Gastroesophageal sphincter (tissue), 4 donors: ENCODE results near the gene SELENBP1. TPM values are rescaled to one million over a fixed set of nuclear protein-coding genes. Genes with fewer than 3 reads are reported as not detected.

Source experiments
- ATAC-seq: fragments of 150-250 bp; one replicate; pipeline ENCODE4 v1.9.1; 2016; ENCODE audit warnings: mild to moderate bottlenecking, moderate library complexity
- H3K27ac ChIP-seq, 4 donors: fragments of 200-600 bp; sonication (generic) in 3 of 4; 1 replicate in 3 of 4; 2 replicates in 1 of 4; pipeline ENCODE4 v1.5.1; 2016 to 2019
- H3K27me3 ChIP-seq: fragments of 200-600 bp; sonication (generic); one replicate; pipeline ENCODE4 v1.5.1; 2019
- H3K36me3 ChIP-seq, 2 donors: fragments of 200-600 bp; sonication (generic); one replicate each; pipeline ENCODE4 v1.5.1; 2019; ENCODE audit warnings: control low read depth in 1 of 2
- H3K4me1 ChIP-seq, 3 donors: fragments of 200-600 bp; sonication (generic); 1 replicate in 2 of 3; 2 replicates in 1 of 3; pipeline ENCODE4 v1.5.1; 2016 to 2019; ENCODE audit warnings: control low read depth in 2 of 3
- H3K4me3 ChIP-seq, 2 donors: fragments of 200-600 bp; sonication (generic); one replicate each; pipeline ENCODE4 v1.5.1; 2019; ENCODE audit warnings: mild to moderate bottlenecking in 1 of 2, moderate library complexity in 1 of 2
- H3K9me3 ChIP-seq, 3 donors: fragments of 200-600 bp; sonication (generic); one replicate each; pipeline ENCODE4 v1.5.1; 2017 to 2019; ENCODE audit warnings: control low read depth in 2 of 3
- EP300 ChIP-seq: sonication (generic); formaldehyde crosslinking; IDR thresholded peaks from one replicate; pipeline ENCODE4 v1.6.1; 2017; ENCODE audit warnings: antibody characterized with exemption, mild to moderate bottlenecking
- POLR2A ChIP-seq, 2 donors: fragments of 450-650 bp; IDR thresholded peaks; one replicate each; pipeline ENCODE4 v1.6.1; 2017; ENCODE audit warnings: antibody characterized with exemption in 2 of 2, mild to moderate bottlenecking in 2 of 2, moderate library complexity in 1 of 2
- POLR2AphosphoS5 ChIP-seq: sonication (generic); formaldehyde crosslinking; IDR thresholded peaks from one replicate; pipeline ENCODE4 v1.6.1; 2017; ENCODE audit warnings: antibody characterized with exemption
- WGBS, 2 donors: methylation state at CpG; one replicate each; pipeline ENCODE4 v1.1.5; 2018; ENCODE audit warnings: low coverage in 1 of 2; 5-methylcytosine and 5-hydroxymethylcytosine counted together
- total RNA-seq, 4 donors: library from RNA; depleted of rRNA; stranded (reverse); fragments of >200 nt; gene quantifications; one replicate each; pipeline ENCODE4 v1.1.0, GENCODE V29; 2016
- TF ChIP-seq, protein P1 (sequence below), 4 experiments: fragments of 200-600 bp in 2 of 4; fragments of 450-650 bp in 2 of 4; sonication (generic) in 1 of 4; IDR thresholded peaks; one replicate each; pipeline ENCODE4 v1.5.1; 2017 to 2019; ENCODE audit warnings: antibody characterized with exemption in 4 of 4, mild to moderate bottlenecking in 2 of 4, moderate library complexity in 2 of 4

The SELENBP1 gene
- total RNA-seq, 4 donors from 2014 or later = 52.8 to 251 (median 109) TPM

- no peak for TF ChIP-seq POLR2A (IDR thresholded peaks at IDR 0.05)
- TF ChIP-seq, protein P1, sequence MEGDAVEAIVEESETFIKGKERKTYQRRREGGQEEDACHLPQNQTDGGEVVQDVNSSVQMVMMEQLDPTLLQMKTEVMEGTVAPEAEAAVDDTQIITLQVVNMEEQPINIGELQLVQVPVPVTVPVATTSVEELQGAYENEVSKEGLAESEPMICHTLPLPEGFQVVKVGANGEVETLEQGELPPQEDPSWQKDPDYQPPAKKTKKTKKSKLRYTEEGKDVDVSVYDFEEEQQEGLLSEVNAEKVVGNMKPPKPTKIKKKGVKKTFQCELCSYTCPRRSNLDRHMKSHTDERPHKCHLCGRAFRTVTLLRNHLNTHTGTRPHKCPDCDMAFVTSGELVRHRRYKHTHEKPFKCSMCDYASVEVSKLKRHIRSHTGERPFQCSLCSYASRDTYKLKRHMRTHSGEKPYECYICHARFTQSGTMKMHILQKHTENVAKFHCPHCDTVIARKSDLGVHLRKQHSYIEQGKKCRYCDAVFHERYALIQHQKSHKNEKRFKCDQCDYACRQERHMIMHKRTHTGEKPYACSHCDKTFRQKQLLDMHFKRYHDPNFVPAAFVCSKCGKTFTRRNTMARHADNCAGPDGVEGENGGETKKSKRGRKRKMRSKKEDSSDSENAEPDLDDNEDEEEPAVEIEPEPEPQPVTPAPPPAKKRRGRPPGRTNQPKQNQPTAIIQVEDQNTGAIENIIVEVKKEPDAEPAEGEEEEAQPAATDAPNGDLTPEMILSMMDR (IDR thresholded peaks at IDR 0.05) = no peak
- TF ChIP-seq EP300 = no peak
- no peak for TF ChIP-seq POLR2AphosphoS5
Observed at GRCh38 chr1:151347523-151348246, 24.8 kb downstream of the SELENBP1 start.

DNA sequence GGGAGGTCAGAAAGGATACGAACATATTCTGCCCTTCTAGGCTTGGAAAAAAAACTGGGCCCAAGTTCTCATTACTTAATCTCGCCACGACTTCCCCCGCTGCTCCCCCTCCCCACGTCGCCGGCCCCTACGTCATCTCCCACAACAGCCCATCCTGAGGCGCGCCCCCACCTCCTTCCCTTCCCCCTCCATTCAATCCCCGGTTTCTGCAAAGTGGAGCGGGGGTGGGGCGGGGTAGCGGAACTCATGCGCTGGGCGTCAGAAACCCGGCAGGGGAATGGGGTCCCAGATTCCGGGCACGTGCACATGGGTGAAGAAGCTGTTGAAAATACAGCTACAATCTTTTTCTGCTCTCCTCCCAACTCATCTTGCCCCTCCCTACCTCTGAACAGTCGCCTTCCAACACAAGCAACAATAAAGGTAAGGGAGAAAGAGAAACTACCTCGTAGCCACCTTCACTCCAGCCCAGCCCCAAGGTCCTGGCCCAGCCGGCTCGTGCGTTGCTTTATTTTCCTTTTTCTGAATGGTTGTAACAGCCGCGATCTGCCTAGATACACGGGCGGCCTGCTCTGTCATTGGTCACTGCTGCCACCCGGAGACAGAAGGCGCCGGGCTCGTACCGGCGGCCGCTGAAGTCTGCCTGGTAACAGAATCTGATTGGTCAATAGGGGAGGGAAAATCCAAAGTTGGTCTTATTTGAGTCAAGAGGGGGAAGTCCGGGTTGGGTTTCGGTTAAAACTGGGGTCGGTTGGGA is 25.6 kb downstream of the SELENBP1 start, which contains the start of gene RFX5:
TSS of gene RFX5 (minus strand) at position 484 of the 754 bp plus-strand sequence. CDS start 932 bp downstream, outside the sequence.
- H3K27me3 ChIP-seq = no peaks in the 10 kb centered on the region
- H3K27ac ChIP-seq = peak within 1 kb of the TSS; percentile 83 to 93 (median 89)
- TF ChIP-seq, protein P1 (IDR thresholded peaks at IDR 0.05) = peak in 1 of 4 experiments; percentile 3
- TF ChIP-seq EP300 (no peak), POLR2A (IDR thresholded peaks at IDR 0.05) (peak; percentile 40), POLR2AphosphoS5 (peak; percentile 61)
- H3K36me3 ChIP-seq = peaks cover 0 to 36% of the 10 kb centered on the region in 2 donors
- H3K4me3 ChIP-seq = peak within 1 kb of the TSS; percentile 59 to 69
- peaks cover 8 to 31% (median 11%) of the 10 kb centered on the region in 3 donors for H3K4me1 ChIP-seq
- peak; percentile 99 for ATAC-seq
- H3K9me3 ChIP-seq = no peaks in the 10 kb centered on the region
- WGBS, 2 donors = 0% methylated on average over 2 to 29 of the region's 38 CpGs

More at GRCh38 chr1:151347523-151348246, 24.8 kb downstream of the SELENBP1 start:
- no peaks in the 10 kb centered on the region for H3K9me3 ChIP-seq
- peak overlapping the region; percentile 59 to 69 for H3K4me3 ChIP-seq
- peaks cover 8 to 31% (median 11%) of the 10 kb centered on the region in 3 donors for H3K4me1 ChIP-seq
- ATAC-seq = no peak
- H3K27ac ChIP-seq = peak overlapping the region; percentile 62 to 93 (median 89)
- H3K27me3 ChIP-seq = no peaks in the 10 kb centered on the region
- WGBS, 2 donors = 25 to 44% methylated on average over 8 to 12 of the region's 12 CpGs
- peaks cover 0 to 29% of the 10 kb centered on the region in 2 donors for H3K36me3 ChIP-seq

DNA sequence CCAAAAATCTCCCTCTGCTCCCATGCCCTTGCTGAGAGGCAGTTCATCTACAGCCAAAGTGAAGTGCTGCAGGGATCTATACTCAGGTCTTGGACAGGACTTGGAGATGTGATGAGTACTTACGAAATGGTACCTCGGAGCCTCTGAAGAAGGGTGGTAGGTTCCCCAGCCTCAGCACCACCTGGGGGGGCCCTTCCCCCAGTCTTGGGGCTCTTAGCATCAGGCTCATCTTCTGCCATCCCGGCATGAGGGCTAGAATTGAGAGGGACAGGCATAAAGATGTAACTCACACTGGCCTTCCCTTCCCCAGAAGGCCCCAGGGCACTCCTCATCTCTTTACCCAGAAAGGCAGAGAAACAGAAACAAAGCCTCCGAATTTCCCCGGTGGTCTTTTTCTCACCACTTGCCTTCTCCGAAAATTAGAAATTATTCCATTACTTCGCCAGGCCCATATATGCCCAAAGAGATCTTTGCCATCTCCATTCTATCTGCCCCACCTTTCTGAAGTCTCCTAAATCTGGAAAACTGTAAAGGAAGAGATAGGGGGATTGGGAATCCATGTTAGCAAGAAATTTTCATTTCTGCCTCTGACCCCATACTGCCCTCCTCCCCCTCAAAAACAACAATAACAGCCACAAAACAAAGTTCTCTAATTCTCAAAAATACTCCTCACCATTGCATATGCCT is 26.3 kb downstream of the SELENBP1 start:
- ATAC-seq = no peak
- TF ChIP-seq, protein P1 (IDR thresholded peaks at IDR 0.05) = no peak
- no peak for TF ChIP-seq POLR2A (IDR thresholded peaks at IDR 0.05)
- no peak for TF ChIP-seq EP300
- TF ChIP-seq POLR2AphosphoS5 = no peak
- peaks cover 8 to 31% (median 11%) of the 10 kb centered on the region in 3 donors for H3K4me1 ChIP-seq
- peak overlapping the region; percentile 59 to 69 for H3K4me3 ChIP-seq
- H3K36me3 ChIP-seq = peaks cover 0 to 44% of the 10 kb centered on the region in 2 donors
- no peaks in the 10 kb centered on the region for H3K27me3 ChIP-seq
- H3K27ac ChIP-seq = peak overlapping the region; percentile 83 to 93 (median 89)
- WGBS, 2 donors = 43 to 45% methylated on average over 3 to 4 of the region's 7 CpGs
- H3K9me3 ChIP-seq = no peaks in the 10 kb centered on the region

DNA sequence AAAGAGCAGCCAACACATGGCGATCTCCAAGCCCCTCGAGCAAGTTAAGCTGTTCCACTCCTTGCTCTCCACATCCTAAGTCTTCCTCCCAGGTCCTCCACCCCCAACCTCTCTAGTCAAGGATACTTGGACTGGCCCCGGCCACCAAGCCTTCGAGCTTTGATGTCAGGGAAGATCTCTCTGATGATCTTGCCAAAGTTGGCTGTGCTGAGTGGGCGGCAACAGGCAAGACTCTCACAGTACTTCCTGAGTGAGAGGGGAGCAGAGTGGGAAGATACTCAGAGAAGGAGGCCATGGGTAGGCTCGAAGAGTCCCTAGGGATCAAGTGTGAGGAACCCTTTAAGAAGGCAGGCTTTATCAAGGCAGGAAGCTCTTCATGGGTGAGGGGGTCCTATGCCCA is 28.2 kb downstream of the SELENBP1 start:
- H3K4me1 ChIP-seq = peaks cover 8 to 46% (median 11%) of the 10 kb centered on the region in 3 donors
- no peaks in the 10 kb centered on the region for H3K27me3 ChIP-seq
- H3K9me3 ChIP-seq = no peaks in the 10 kb centered on the region
- WGBS, 2 donors = 40 to 69% methylated on average over 1 to 4 of the region's 6 CpGs
- H3K4me3 ChIP-seq = no peak overlapping the region
- peaks cover 0 to 44% of the 10 kb centered on the region in 2 donors for H3K36me3 ChIP-seq
- no peak overlapping the region for H3K27ac ChIP-seq
- ATAC-seq = no peak
- no peak for TF ChIP-seq POLR2A (IDR thresholded peaks at IDR 0.05)
- TF ChIP-seq, protein P1 (IDR thresholded peaks at IDR 0.05) = no peak
- no peak for TF ChIP-seq EP300
- no peak for TF ChIP-seq POLR2AphosphoS5
